Endodermal cell (in vitro differentiated cells): ENCODE data around the gene TCF3. TPM values are rescaled to one million over a fixed set of nuclear protein-coding genes. Genes with fewer than 3 reads are reported as not detected.
A peak's percentile ranks its signal among the peaks of the same experiment; 100 is the strongest.
"Not testable (repeated sequence)": the region's sequence is repeated elsewhere in the genome, so short reads cannot be mapped to it uniquely, and the experiment has no call there.

ENCODE experiments used
- DNase-seq: peaks from one replicate; pipeline ENCODE4 v3.0.0-alpha.2; 2017
- H3K27ac ChIP-seq: 2 replicates; pipeline ENCODE4 v1.5.1; 2013; ENCODE audit warnings: mild to moderate bottlenecking, low read depth, low read length, moderate library complexity
- H3K27me3 ChIP-seq: 2 replicates; pipeline ENCODE4 v1.6.1; 2013; ENCODE audit warnings: mild to moderate bottlenecking, low read length, moderate library complexity; ENCODE audit not compliant: insufficient read depth, control insufficient read depth, poor library complexity, severe bottlenecking
- H3K36me3 ChIP-seq: 2 replicates; pipeline ENCODE4 v1.7.0; 2013; ENCODE audit warnings: mild to moderate bottlenecking, low read length, moderate library complexity; ENCODE audit not compliant: control insufficient read depth, insufficient read depth
- H3K4me1 ChIP-seq: one replicate; pipeline ENCODE4 v1.7.0; 2013; ENCODE audit warnings: low read length; ENCODE audit not compliant: control insufficient read depth, insufficient read depth
- H3K4me3 ChIP-seq: 2 replicates; pipeline ENCODE4 v1.5.1; 2013; ENCODE audit warnings: mild to moderate bottlenecking, low read length, moderate library complexity
- H3K9ac ChIP-seq: 2 replicates; pipeline ENCODE4 v1.6.1; 2013; ENCODE audit warnings: mild to moderate bottlenecking, low read length, moderate library complexity; ENCODE audit not compliant: poor library complexity, severe bottlenecking; ENCODE audit errors: extremely low read depth
- H3K9me3 ChIP-seq: 2 replicates; pipeline ENCODE4 v1.6.1; 2013; ENCODE audit warnings: mild to moderate bottlenecking, low read length, moderate library complexity; ENCODE audit not compliant: control insufficient read depth
- H3K27ac Mint-ChIP-seq: 2 replicates; pipeline ENCODE4 v1.8.0; 2020; ENCODE audit warnings: mixed read lengths
- H3K27me3 Mint-ChIP-seq: 2 replicates; pipeline ENCODE4 v1.8.0; 2021; ENCODE audit warnings: mild to moderate bottlenecking, mixed read lengths; ENCODE audit not compliant: insufficient read depth
- H3K36me3 Mint-ChIP-seq: 2 replicates; pipeline ENCODE4 v1.8.0; 2020; ENCODE audit warnings: low read depth, mixed read lengths
- H3K4me1 Mint-ChIP-seq: 2 replicates; pipeline ENCODE4 v1.8.0; 2020; ENCODE audit warnings: mixed read lengths
- H3K4me3 Mint-ChIP-seq: 2 replicates; pipeline ENCODE4 v1.8.0; 2020; ENCODE audit warnings: mild to moderate bottlenecking, moderate library complexity, mixed read lengths
- H3K9me3 Mint-ChIP-seq: 2 replicates; pipeline ENCODE4 v1.8.0; 2020; ENCODE audit warnings: mild to moderate bottlenecking, mixed read lengths
- CTCF ChIP-seq: fragments of 200-600 bp; sonication (generic); conservative IDR thresholded peaks from 2 replicates; pipeline ENCODE4 v1.5.0; 2021; ENCODE audit warnings: antibody characterized with exemption, mild to moderate bottlenecking
- WGBS, 2 experiments: methylation state at CpG; one replicate each; pipeline versions ENCODE4 v1.1.5 to v1.1.7; 2013; ENCODE audit warnings: missing lambda C conversion rate in 2 of 2, mixed read lengths in 1 of 2; ENCODE audit not compliant: insufficient coverage in 1 of 2, insufficient read length in 1 of 2; 5-methylcytosine and 5-hydroxymethylcytosine counted together
- total RNA-seq, 2 donors: library from RNA; stranded (reverse); fragmentation: NEBNext Ultra II Directional in 1 of 2; extraction: Animal tissue kit (Norgen Biotek cat#: 25700) in 1 of 2; gene quantifications; 2 replicates in 1 of 2; 3 replicates in 1 of 2; pipeline ENCODE4 v1.2.1, GENCODE V29; 2021

The TCF3 gene
- total RNA-seq, 2 donors from 2014 or later, result 233 to 268 TPM

DNA sequence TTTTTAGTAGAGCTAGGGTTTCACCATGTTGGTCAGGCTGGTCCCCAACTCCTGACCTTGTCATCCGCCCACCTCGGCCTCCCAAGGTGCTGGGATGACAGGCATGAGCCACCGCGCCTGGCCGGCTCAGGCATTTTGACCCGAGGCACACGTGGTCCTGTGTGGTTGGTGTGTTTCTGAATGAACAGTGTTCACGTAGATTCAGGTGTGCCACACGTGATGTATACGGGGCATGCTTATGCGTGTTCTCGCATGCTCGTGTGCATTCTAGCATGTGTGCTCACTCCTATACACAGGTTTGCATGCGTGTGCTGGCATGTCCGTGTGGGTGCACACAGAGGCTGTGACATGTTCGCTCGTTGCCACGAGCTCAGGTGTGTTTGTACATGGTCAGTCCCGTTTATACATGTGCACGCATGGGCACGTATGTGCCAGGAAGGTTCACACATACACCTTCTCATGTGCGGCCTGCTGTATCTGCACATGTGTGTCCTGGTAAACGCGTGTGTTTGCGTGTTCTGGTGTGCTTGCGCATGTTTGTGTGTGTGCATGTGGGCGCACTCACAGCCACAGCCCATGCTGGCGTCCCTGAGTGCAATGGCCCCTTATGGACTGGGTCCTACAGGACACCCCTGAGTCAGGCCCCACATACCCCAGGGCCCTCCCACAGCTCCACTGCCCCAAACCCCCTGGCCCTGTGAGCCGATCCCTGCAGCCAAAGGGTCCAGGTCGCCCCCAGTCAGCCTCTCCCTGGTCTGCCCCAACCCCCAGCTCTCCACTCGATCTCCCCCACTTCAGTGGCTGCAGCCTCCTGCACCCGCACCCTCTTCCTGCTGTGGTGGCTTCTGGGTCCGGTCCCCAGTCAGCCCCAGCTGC, 20.6 kb upstream of the TCF3 start:
- Histone ChIP-seq H3K9ac (no peak overlapping the region), H3K4me3 (no peak overlapping the region), H3K4me1 (no peaks in the 10 kb centered on the region), H3K36me3 (no peaks in the 10 kb centered on the region), H3K27me3 (peaks cover 90% of the 10 kb centered on the region), H3K9me3 (no peaks in the 10 kb centered on the region), H3K27ac (no peak overlapping the region)
- Mint-ChIP-seq H3K4me1 (peaks cover 6% of the 10 kb centered on the region), H3K9me3 (no peaks in the 10 kb centered on the region), H3K27me3 (peaks cover 86% of the 10 kb centered on the region), H3K4me3 (no peak overlapping the region), H3K27ac (no peak overlapping the region), H3K36me3 (no peaks in the 10 kb centered on the region)
- TF ChIP-seq CTCF, result no peak
- 89 to 95% methylated on average over 20 to 33 of the region's 33 CpGs for WGBS, 2 experiments
- no peak for DNase-seq

DNA sequence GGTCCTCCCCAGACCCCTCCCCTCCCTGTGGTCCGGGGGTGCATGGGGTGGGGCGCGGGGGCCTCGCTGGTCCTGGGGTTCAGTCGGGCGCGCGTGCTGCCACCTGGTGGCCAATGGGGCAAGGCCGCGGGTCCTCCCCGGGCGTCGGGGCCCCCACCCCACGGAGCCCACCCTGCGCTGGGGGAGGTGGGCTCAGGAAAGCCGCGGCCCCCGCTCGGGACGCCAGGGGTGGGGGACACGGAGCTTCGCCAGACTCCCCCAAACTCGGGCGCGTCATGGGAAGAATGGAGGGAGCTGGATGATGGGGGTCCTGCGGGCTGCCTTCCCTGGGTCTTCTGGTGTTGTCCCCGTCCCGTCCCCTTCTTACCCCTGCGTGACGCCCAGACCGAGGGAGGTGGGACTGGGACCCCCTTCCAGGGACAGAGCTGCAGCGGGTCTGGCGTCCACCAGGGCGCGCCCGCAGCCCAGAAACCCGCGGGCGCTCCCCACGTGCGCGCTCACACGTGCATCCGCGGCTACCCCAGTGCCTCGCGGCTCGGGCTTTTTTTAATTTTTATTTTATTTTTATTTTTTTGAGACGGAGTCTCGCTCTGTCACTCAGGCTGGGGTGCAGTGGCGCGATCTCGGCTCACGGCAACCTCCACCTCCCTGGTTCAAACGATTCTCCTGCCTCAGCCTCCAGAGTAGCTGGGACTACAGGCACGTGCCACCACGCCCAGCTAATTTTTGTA, 19.8 kb upstream of the TCF3 start:
- H3K9ac ChIP-seq, result no peak overlapping the region
- H3K4me3 Mint-ChIP-seq, result no peak overlapping the region
- WGBS, 2 experiments, result 13 to 21% methylated on average over 16 to 57 of the region's 57 CpGs

GRCh38 chr19:1671716-1672037, 19.3 kb upstream of the TCF3 start:
- Histone ChIP-seq H3K4me1 (no peaks in the 10 kb centered on the region), H3K9ac (no peak overlapping the region), H3K27me3 (peaks cover 80% of the 10 kb centered on the region), H3K27ac (no peak overlapping the region), H3K9me3 (no peaks in the 10 kb centered on the region), H3K36me3 (no peaks in the 10 kb centered on the region), H3K4me3 (no peak overlapping the region)
- Mint-ChIP-seq H3K9me3 (no peaks in the 10 kb centered on the region), H3K4me3 (no peak overlapping the region), H3K27me3 (peaks cover 81% of the 10 kb centered on the region), H3K27ac (no peak overlapping the region), H3K36me3 (no peaks in the 10 kb centered on the region), H3K4me1 (peaks cover 8% of the 10 kb centered on the region)
- TF ChIP-seq CTCF, result no peak
- 5 to 34% methylated on average over 2 to 17 of the region's 17 CpGs for WGBS, 2 experiments
- DNase-seq, result no peak

More for the DNA sequence above, 19.8 kb upstream of the TCF3 start:
- H3K36me3 Mint-ChIP-seq, result no peaks in the 10 kb centered on the region
- peak; percentile 87 for TF ChIP-seq CTCF
- Histone ChIP-seq H3K4me3 (no peak overlapping the region), H3K36me3 (no peaks in the 10 kb centered on the region), H3K9me3 (no peaks in the 10 kb centered on the region), H3K27me3 (peaks cover 85% of the 10 kb centered on the region), H3K27ac (no peak overlapping the region), H3K4me1 (no peaks in the 10 kb centered on the region)
- DNase-seq, result peak; percentile 72
- no peaks in the 10 kb centered on the region for H3K9me3 Mint-ChIP-seq
- peaks cover 8% of the 10 kb centered on the region for H3K4me1 Mint-ChIP-seq
- H3K27me3 Mint-ChIP-seq, result peaks cover 84% of the 10 kb centered on the region
- no peak overlapping the region for H3K27ac Mint-ChIP-seq

- H3K9me3 ChIP-seq, H3K4me3 ChIP-seq, H3K4me3 Mint-ChIP-seq, H3K9me3 Mint-ChIP-seq, H3K27ac ChIP-seq, H3K36me3 Mint-ChIP-seq, H3K4me1 ChIP-seq, H3K36me3 ChIP-seq, H3K27ac Mint-ChIP-seq, H3K4me1 Mint-ChIP-seq, H3K9ac ChIP-seq: not testable (repeated sequence)
- 56 to 59% methylated on average over 10 to 14 of the region's 14 CpGs for WGBS, 2 experiments
- peak; percentile 29 for DNase-seq
- H3K27me3 Mint-ChIP-seq, result peaks cover 76% of the 10 kb centered on the region
- peaks cover 72% of the 10 kb centered on the region for H3K27me3 ChIP-seq
Measured at GRCh38 chr19:1670747-1671146, 18.3 kb upstream of the TCF3 start.
